HepG2 (cell line): ENCODE results near the gene RTEL1. TPM values are rescaled to one million over a fixed set of nuclear protein-coding genes. Genes with fewer than 3 reads are reported as not detected.

Source experiments
- BCLAF1 ChIP-seq: fragments of 450-650 bp; IDR thresholded peaks from 2 replicates; pipeline ENCODE4 v1.6.1; 2017; ENCODE audit warnings: mild to moderate bottlenecking
- DR1 ChIP-seq: sonication (generic); formaldehyde crosslinking; IDR thresholded peaks from 2 replicates; pipeline ENCODE4 v1.8.0; 2021; ENCODE audit warnings: mild to moderate bottlenecking, missing genetic modification reagents, inconsistent platforms
- ETV6 ChIP-seq: sonication (generic); formaldehyde crosslinking; conservative IDR thresholded peaks from 2 replicates; pipeline ENCODE4 v1.4.0; 2020; ENCODE audit warnings: missing genetic modification reagents
- FOXA3 ChIP-seq: IDR thresholded peaks from 2 replicates; pipeline ENCODE4 v1.6.1; 2016; ENCODE audit warnings: missing genetic modification reagents, missing compliant biosample characterization
- FUBP1 ChIP-seq: sonication (generic); formaldehyde crosslinking; IDR thresholded peaks from 2 replicates; pipeline ENCODE4 v1.5.1; 2020; ENCODE audit warnings: missing genetic modification reagents, mild to moderate bottlenecking, borderline replicate concordance
- GRHL1 ChIP-seq: sonication (generic); formaldehyde crosslinking; conservative IDR thresholded peaks from 2 replicates; pipeline ENCODE4 v1.8.0; 2022; ENCODE audit warnings: missing genetic modification reagents
- HNRNPLL ChIP-seq: fragments of 200-400 bp; formaldehyde crosslinking; IDR thresholded peaks from 2 replicates; pipeline ENCODE4 v1.6.1; 2017; ENCODE audit warnings: mild to moderate bottlenecking, low read depth, low read length; ENCODE audit not compliant: poor library complexity, severe bottlenecking
- MLX ChIP-seq: IDR thresholded peaks from 2 replicates; pipeline ENCODE4 v1.6.1; 2016
- NCOA2 ChIP-seq: sonication (generic); formaldehyde crosslinking; IDR thresholded peaks from 2 replicates; pipeline ENCODE4 v1.8.0; 2022; ENCODE audit warnings: inconsistent platforms
- NFYC ChIP-seq: IDR thresholded peaks from 2 replicates; pipeline ENCODE4 v1.6.1; 2016; ENCODE audit warnings: missing genetic modification reagents, missing compliant biosample characterization
- NONO ChIP-seq, 2 experiments: fragments of 450-650 bp in 1 of 2; sonication (generic) in 1 of 2; formaldehyde crosslinking in 1 of 2; IDR thresholded peaks in 1 of 2; conservative IDR thresholded peaks in 1 of 2; 2 replicates each; pipeline versions ENCODE4 v1.6.1 to v1.8.0; 2017 to 2022; ENCODE audit warnings: mild to moderate bottlenecking in 1 of 2, missing genetic modification reagents in 1 of 2, moderate library complexity in 1 of 2
- RNF2 ChIP-seq: fragments of 450-650 bp; conservative IDR thresholded peaks from 2 replicates; pipeline ENCODE4 v1.6.1; 2016; ENCODE audit warnings: low read depth
- SIX4 ChIP-seq: sonication (generic); formaldehyde crosslinking; IDR thresholded peaks from 2 replicates; pipeline ENCODE4 v1.4.0; 2020; ENCODE audit warnings: missing genetic modification reagents
- SP5 ChIP-seq: IDR thresholded peaks from 2 replicates; pipeline ENCODE4 v1.6.1; 2016; ENCODE audit warnings: low read depth, borderline replicate concordance
- SRSF9 ChIP-seq: fragments of 200-400 bp; formaldehyde crosslinking; IDR thresholded peaks from 2 replicates; pipeline ENCODE4 v1.6.1; 2018; ENCODE audit warnings: borderline replicate concordance, mild to moderate bottlenecking, low read depth, low read length; ENCODE audit not compliant: insufficient read depth, poor library complexity, severe bottlenecking
- ZBTB7B ChIP-seq: sonication (generic); formaldehyde crosslinking; IDR thresholded peaks from 2 replicates; pipeline ENCODE4 v1.4.0; 2020; ENCODE audit warnings: missing genetic modification reagents
- ZFP36L1 ChIP-seq: sonication (generic); formaldehyde crosslinking; IDR thresholded peaks from 2 replicates; pipeline ENCODE4 v1.8.0; 2022; ENCODE audit warnings: mild to moderate bottlenecking, missing genetic modification reagents, moderate library complexity
- ZNF597 ChIP-seq: sonication (generic); formaldehyde crosslinking; IDR thresholded peaks from 2 replicates; pipeline ENCODE4 v1.5.0; 2020; ENCODE audit warnings: missing genetic modification reagents
- ZNF83 ChIP-seq: sonication (generic); formaldehyde crosslinking; IDR thresholded peaks from 2 replicates; pipeline ENCODE4 v1.4.0; 2020; ENCODE audit warnings: missing genetic modification reagents, mild to moderate bottlenecking, borderline replicate concordance
- ZNF879 ChIP-seq: sonication (generic); formaldehyde crosslinking; IDR thresholded peaks from 2 replicates; pipeline ENCODE4 v1.8.1; 2023; ENCODE audit warnings: missing genetic modification reagents
- polyA plus RNA-seq, 8 experiments: library from polyadenylated mRNA; depleted of rRNA in 3 of 8; stranded (reverse) in 7 of 8; unstranded in 1 of 8; fragments of >200 nt; fragmentation: Illumina TruSeq in 4 of 8; extraction: Trizol in 4 of 8; gene quantifications; 2 replicates each; pipeline versions ENCODE4 v1.2.1 to v1.2.3, GENCODE V29; 2011 to 2016; ENCODE audit warnings: low read depth in 4 of 8, missing spikeins in 1 of 8, mixed read lengths in 1 of 8; ENCODE audit not compliant: insufficient read depth in 1 of 8
- total RNA-seq, 5 experiments: library from RNA; depleted of rRNA; stranded (reverse); fragments of >200 nt; fragmentation: Illumina TruSeq; extraction: Trizol; gene quantifications; 2 replicates each; pipeline ENCODE4 v1.2.3, GENCODE V29; 2016; ENCODE audit warnings: low read depth in 1 of 5

Gene RTEL1
- total and polyA plus RNA-seq, 2 of the 13 experiments (the other 11 are each of a cell fraction or from before 2014, with no cell fraction given), result 21.8 to 36.4 TPM

- TF ChIP-seq NFYC (CRISPR knock-in tag) (peak; percentile 36), BCLAF1 (no peak), FUBP1 (CRISPR knock-in tag) (peak; percentile 87; the same call in 1 of the 2 replicates), MLX (CRISPR knock-in tag) (no peak), HNRNPLL (peak; percentile 48), GRHL1 (CRISPR knock-in tag) (no peak), ZNF879 (CRISPR knock-in tag) (no peak), ETV6 (CRISPR knock-in tag) (peak; percentile 60), ZBTB7B (CRISPR knock-in tag) (peak; percentile 56; the same call in 1 of the 2 replicates), ZNF83 (CRISPR knock-in tag) (peak; percentile 87; the same call in 1 of the 2 replicates), DR1 (CRISPR knock-in tag) (peak; percentile 57), NONO (IDR thresholded peaks at IDR 0.05) (no peak), NONO (CRISPR knock-in tag; conservative IDR thresholded peaks at IDR 0.05) (no peak), SRSF9 (no peak), FOXA3 (peak; percentile 4; the same call in 1 of the 2 replicates), RNF2 (no peak; the same call in 1 of the 2 replicates), SP5 (CRISPR knock-in tag) (no peak; the same call in 1 of the 2 replicates), ZFP36L1 (no peak), SIX4 (CRISPR knock-in tag) (no peak), NCOA2 (CRISPR knock-in tag) (peak; percentile 6; the same call in 1 of the 2 replicates), ZNF597 (0 out of 2 replicates have a peak, but pooled peaks have one; percentile 32)
Measured at GRCh38 chr20:63736893-63737694, 79.0 kb downstream of the RTEL1 start (continued).
